ENCODE data around the gene OR51M1.
A peak's percentile ranks its signal among the peaks of the same experiment; 100 is the strongest.
"Not testable (repeated sequence)": the region's sequence is repeated elsewhere in the genome, so short reads cannot be mapped to it uniquely, and the experiment has no call there.

The OR51M1 gene

GRCh38 chr11:5383576-5383975, at the start of gene OR51M1:
Gene OR51M1, plus strand, starts transcription at chr11:5383812. Its CDS starts 5,587 bp downstream, at chr11:5389399.
- DNase-seq = no peak

GRCh38 chr11:5335170-5335569, 48.4 kb upstream of the OR51M1 start:
- no peak for DNase-seq

GRCh38 chr11:5336331-5336730, 47.3 kb upstream of the OR51M1 start:
- DNase-seq = no peak

- not testable (repeated sequence) for DNase-seq
These were observed 46.4 kb upstream of the OR51M1 start for GRCh38 chr11:5337253-5337652.

GRCh38 chr11:5339771-5340322, 43.8 kb upstream of the OR51M1 start:
- DNase-seq = no peak

- DNase-seq = no peak
These were observed 39.9 kb upstream of the OR51M1 start, which contains the start of gene OR51B5 for GRCh38 chr11:5343474-5344335. Gene OR51B5, minus strand, starts transcription at chr11:5343524. Its CDS starts 0 bp downstream, at chr11:5343524.

- no peak for DNase-seq
These were observed 37.8 kb upstream of the OR51M1 start for GRCh38 chr11:5345831-5346230.

- DNase-seq = no peak
These were observed 34.9 kb upstream of the OR51M1 start for GRCh38 chr11:5348551-5349194.

- DNase-seq = no peak
These were observed 34.1 kb upstream of the OR51M1 start for GRCh38 chr11:5349550-5349949.

GRCh38 chr11:5351208-5351607, 32.4 kb upstream of the OR51M1 start, which contains the start of gene OR51B6:
Gene OR51B6, plus strand, starts transcription at chr11:5351508. Its CDS starts 0 bp downstream, at chr11:5351508.
- no peak for DNase-seq

GRCh38 chr11:5356031-5356430, 27.6 kb upstream of the OR51M1 start:
- not testable (repeated sequence) for DNase-seq

- DNase-seq = no peak
These were observed 21.5 kb upstream of the OR51M1 start for GRCh38 chr11:5362017-5362625.

GRCh38 chr11:5363679-5364078, 19.9 kb upstream of the OR51M1 start:
- DNase-seq = no peak

GRCh38 chr11:5364214-5364613, 19.4 kb upstream of the OR51M1 start:
- no peak for DNase-seq

GRCh38 chr11:5366365-5366764, 17.2 kb upstream of the OR51M1 start:
- not testable (repeated sequence) for DNase-seq

GRCh38 chr11:5366856-5367255, 16.8 kb upstream of the OR51M1 start:
- no peak for DNase-seq

GRCh38 chr11:5367448-5368074, 16.1 kb upstream of the OR51M1 start:
- no peak for DNase-seq

GRCh38 chr11:5368502-5369043, 15.0 kb upstream of the OR51M1 start:
- DNase-seq = no peak

- no peak for DNase-seq
These were observed 13.8 kb upstream of the OR51M1 start for GRCh38 chr11:5369789-5370188.

- peak; percentile 59 for DNase-seq
These were observed 2.8 kb upstream of the OR51M1 start for GRCh38 chr11:5380740-5381342.

GRCh38 chr11:5384335-5384734, 723 bp downstream of the OR51M1 start:
- DNase-seq = no peak

- no peak for DNase-seq
These were observed 6.6 kb downstream of the OR51M1 start for GRCh38 chr11:5390210-5390609.

Data from NCI-H748 treated with DMSO at 0.1 percent for 48 hours (cell line).